ENCODE results near the gene FMO5.

FMO5 gene

GRCh38 chr1:147156642-147157041 lies 68.5 kb downstream of the FMO5 start:
- FAIRE-seq, result no peak
- no peak for DNase-seq (ENCODE audit: low spot score)

- FAIRE-seq (no peak), DNase-seq (ENCODE audit: low spot score) (no peak)
Observed at GRCh38 chr1:147152772-147153171, 72.4 kb downstream of the FMO5 start.

GRCh38 chr1:147151244-147151643 lies 73.9 kb downstream of the FMO5 start:
- DNase-seq (ENCODE audit: low spot score) (no peak), FAIRE-seq (no peak)

GRCh38 chr1:147142886-147143285 lies 82.3 kb downstream of the FMO5 start:
- DNase-seq (ENCODE audit: low spot score) (no peak), FAIRE-seq (no peak)
